HepG2 (cell line): ENCODE data around the gene PSMD1. TPM values are rescaled to one million over a fixed set of nuclear protein-coding genes. Genes with fewer than 3 reads are reported as not detected.

Experiments used
- AGO2 ChIP-seq: fragments of 200-400 bp; formaldehyde crosslinking; optimal IDR thresholded peaks from 2 replicates; pipeline ENCODE3; 2017; ENCODE audit warnings: mild to moderate bottlenecking, low read depth, low read length, moderate library complexity
- EEA1 ChIP-seq: sonication (generic); formaldehyde crosslinking; IDR thresholded peaks from 2 replicates; pipeline ENCODE4 v1.5.1; 2020; ENCODE audit warnings: mild to moderate bottlenecking, missing genetic modification reagents, borderline replicate concordance
- FOXA3 ChIP-seq: IDR thresholded peaks from 2 replicates; pipeline ENCODE4 v1.6.1; 2016; ENCODE audit warnings: missing genetic modification reagents, missing compliant biosample characterization
- GABPB1 ChIP-seq: IDR thresholded peaks from 2 replicates; pipeline ENCODE4 v1.6.1; 2016; ENCODE audit warnings: mild to moderate bottlenecking, missing genetic modification reagents, moderate library complexity, missing compliant biosample characterization
- IRX3 ChIP-seq: sonication (generic); formaldehyde crosslinking; IDR thresholded peaks from 2 replicates; pipeline ENCODE4 v1.8.1; 2023; ENCODE audit warnings: mild to moderate bottlenecking, low read depth, missing genetic modification reagents, borderline replicate concordance
- KLF16 ChIP-seq, 2 experiments: sonication (generic) in 1 of 2; formaldehyde crosslinking in 1 of 2; IDR thresholded peaks; 2 replicates each; pipeline versions ENCODE4 v1.6.1 to v1.8.0; 2016 to 2023; ENCODE audit warnings: missing genetic modification reagents in 2 of 2, missing compliant biosample characterization in 1 of 2
- NR2C2 ChIP-seq: sonication (generic); formaldehyde crosslinking; IDR thresholded peaks from 2 replicates; pipeline ENCODE4 v1.4.0; 2020; ENCODE audit warnings: missing genetic modification reagents, mild to moderate bottlenecking, moderate library complexity, borderline replicate concordance
- SMYD3 ChIP-seq: sonication (generic); formaldehyde crosslinking; IDR thresholded peaks from 2 replicates; pipeline ENCODE4 v1.8.1; 2023; ENCODE audit warnings: mild to moderate bottlenecking, missing genetic modification reagents
- SNRNP70 ChIP-seq: fragments of 200-400 bp; formaldehyde crosslinking; IDR thresholded peaks from 2 replicates; pipeline ENCODE4 v1.6.1; 2017; ENCODE audit warnings: mild to moderate bottlenecking, low read depth, low read length, moderate library complexity
- TOPORS ChIP-seq: sonication (generic); formaldehyde crosslinking; IDR thresholded peaks from 2 replicates; pipeline ENCODE4 v1.8.0; 2023; ENCODE audit warnings: mild to moderate bottlenecking, missing genetic modification reagents
- TP53 ChIP-seq: sonication (generic); formaldehyde crosslinking; conservative IDR thresholded peaks from 2 replicates; pipeline ENCODE4 v1.4.0; 2020; ENCODE audit warnings: missing genetic modification reagents
- ZC3H13 ChIP-seq: sonication (generic); formaldehyde crosslinking; IDR thresholded peaks from 2 replicates; pipeline ENCODE4 v1.8.1; 2023; ENCODE audit warnings: mild to moderate bottlenecking, missing genetic modification reagents, moderate library complexity
- ZIK1 ChIP-seq: sonication (generic); formaldehyde crosslinking; IDR thresholded peaks from 2 replicates; pipeline ENCODE4 v1.5.0; 2020; ENCODE audit warnings: mild to moderate bottlenecking, low read depth, missing genetic modification reagents, borderline replicate concordance
- ZNF224 ChIP-seq: sonication (generic); formaldehyde crosslinking; IDR thresholded peaks from 2 replicates; pipeline ENCODE4 v1.5.0; 2020; ENCODE audit warnings: mild to moderate bottlenecking, missing genetic modification reagents
- ZNF263 ChIP-seq: sonication (generic); formaldehyde crosslinking; IDR thresholded peaks from 2 replicates; pipeline ENCODE4 v1.4.0; 2020; ENCODE audit warnings: missing genetic modification reagents
- ZNF350 ChIP-seq: sonication (generic); formaldehyde crosslinking; IDR thresholded peaks from 2 replicates; pipeline ENCODE4 v1.4.0; 2020; ENCODE audit warnings: mild to moderate bottlenecking, low read depth, missing genetic modification reagents, borderline replicate concordance
- ZNF446 ChIP-seq: sonication (generic); formaldehyde crosslinking; IDR thresholded peaks from 2 replicates; pipeline ENCODE4 v1.5.0; 2020; ENCODE audit warnings: mild to moderate bottlenecking, missing genetic modification reagents
- ZNF672 ChIP-seq: sonication (generic); formaldehyde crosslinking; IDR thresholded peaks from 2 replicates; pipeline ENCODE4 v1.8.1; 2022; ENCODE audit warnings: missing genetic modification reagents
- polyA plus RNA-seq, 8 experiments: library from polyadenylated mRNA; depleted of rRNA in 3 of 8; stranded (reverse) in 7 of 8; unstranded in 1 of 8; fragments of >200 nt; fragmentation: Illumina TruSeq in 4 of 8; extraction: Trizol in 4 of 8; gene quantifications; 2 replicates each; pipeline versions ENCODE4 v1.2.1 to v1.2.3, GENCODE V29; 2011 to 2016; ENCODE audit warnings: low read depth in 4 of 8, missing spikeins in 1 of 8, mixed read lengths in 1 of 8; ENCODE audit not compliant: insufficient read depth in 1 of 8
- total RNA-seq, 5 experiments: library from RNA; depleted of rRNA; stranded (reverse); fragments of >200 nt; fragmentation: Illumina TruSeq; extraction: Trizol; gene quantifications; 2 replicates each; pipeline ENCODE4 v1.2.3, GENCODE V29; 2016; ENCODE audit warnings: low read depth in 1 of 5
- TF ChIP-seq, protein P1 (sequence below): sonication (generic); formaldehyde crosslinking; IDR thresholded peaks from 2 replicates; pipeline ENCODE4 v1.9.0; 2021; ENCODE audit warnings: missing genetic modification reagents, borderline replicate concordance
- TF ChIP-seq, protein P2 (sequence below): sonication (generic); formaldehyde crosslinking; IDR thresholded peaks from 2 replicates; pipeline ENCODE4 v1.4.0; 2020; ENCODE audit warnings: missing genetic modification reagents
- TF ChIP-seq, protein P3 (sequence below): sonication (generic); formaldehyde crosslinking; IDR thresholded peaks from 2 replicates; pipeline ENCODE4 v1.4.0; 2020; ENCODE audit warnings: mild to moderate bottlenecking, missing genetic modification reagents

PSMD1 gene
- total and polyA plus RNA-seq, 2 of the 13 experiments (the other 11 are each of a cell fraction or from before 2014, with no cell fraction given), result 136 to 191 TPM

DNA sequence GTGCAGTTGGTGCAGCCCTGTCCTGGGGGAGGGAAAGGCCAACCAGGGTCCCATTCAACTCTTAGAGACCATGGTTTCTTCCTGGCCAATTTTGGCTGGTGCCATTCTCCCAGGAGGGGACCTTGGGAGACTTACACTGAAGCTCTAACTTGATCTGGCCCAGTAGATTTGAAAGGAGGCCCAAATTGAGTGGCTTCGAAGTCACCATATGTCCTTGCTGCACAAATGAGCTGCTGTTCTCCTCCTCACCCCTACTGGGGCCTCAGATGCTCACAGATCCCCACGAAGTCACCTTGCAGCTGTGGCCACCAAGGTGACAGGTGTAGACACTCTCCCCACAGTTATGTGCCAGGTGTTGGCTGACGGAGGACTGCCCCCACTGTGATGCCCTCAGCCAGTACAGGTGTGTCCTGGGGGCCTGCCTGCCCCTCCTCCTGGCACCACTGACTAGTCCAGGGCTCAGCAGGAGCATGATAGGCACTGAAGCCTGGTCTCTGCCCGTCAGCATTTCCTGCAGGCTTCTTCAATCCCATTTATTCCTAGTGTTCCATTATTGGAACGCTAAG, 24.0 kb upstream of the PSMD1 start (continued):
- TF ChIP-seq, protein P1, sequence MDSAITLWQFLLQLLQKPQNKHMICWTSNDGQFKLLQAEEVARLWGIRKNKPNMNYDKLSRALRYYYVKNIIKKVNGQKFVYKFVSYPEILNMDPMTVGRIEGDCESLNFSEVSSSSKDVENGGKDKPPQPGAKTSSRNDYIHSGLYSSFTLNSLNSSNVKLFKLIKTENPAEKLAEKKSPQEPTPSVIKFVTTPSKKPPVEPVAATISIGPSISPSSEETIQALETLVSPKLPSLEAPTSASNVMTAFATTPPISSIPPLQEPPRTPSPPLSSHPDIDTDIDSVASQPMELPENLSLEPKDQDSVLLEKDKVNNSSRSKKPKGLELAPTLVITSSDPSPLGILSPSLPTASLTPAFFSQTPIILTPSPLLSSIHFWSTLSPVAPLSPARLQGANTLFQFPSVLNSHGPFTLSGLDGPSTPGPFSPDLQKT, result no peak
- TF ChIP-seq, protein P2, sequence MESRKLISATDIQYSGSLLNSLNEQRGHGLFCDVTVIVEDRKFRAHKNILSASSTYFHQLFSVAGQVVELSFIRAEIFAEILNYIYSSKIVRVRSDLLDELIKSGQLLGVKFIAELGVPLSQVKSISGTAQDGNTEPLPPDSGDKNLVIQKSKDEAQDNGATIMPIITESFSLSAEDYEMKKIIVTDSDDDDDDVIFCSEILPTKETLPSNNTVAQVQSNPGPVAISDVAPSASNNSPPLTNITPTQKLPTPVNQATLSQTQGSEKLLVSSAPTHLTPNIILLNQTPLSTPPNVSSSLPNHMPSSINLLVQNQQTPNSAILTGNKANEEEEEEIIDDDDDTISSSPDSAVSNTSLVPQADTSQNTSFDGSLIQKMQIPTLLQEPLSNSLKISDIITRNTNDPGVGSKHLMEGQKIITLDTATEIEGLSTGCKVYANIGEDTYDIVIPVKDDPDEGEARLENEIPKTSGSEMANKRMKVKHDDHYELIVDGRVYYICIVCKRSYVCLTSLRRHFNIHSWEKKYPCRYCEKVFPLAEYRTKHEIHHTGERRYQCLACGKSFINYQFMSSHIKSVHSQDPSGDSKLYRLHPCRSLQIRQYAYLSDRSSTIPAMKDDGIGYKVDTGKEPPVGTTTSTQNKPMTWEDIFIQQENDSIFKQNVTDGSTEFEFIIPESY (CRISPR knock-in tag), result no peak
- TF ChIP-seq ZNF224 (CRISPR knock-in tag) (no peak), SNRNP70 (no peak), ZNF350 (0 out of 2 replicates have a peak, but pooled peaks have one; percentile 5), TOPORS (CRISPR knock-in tag) (no peak), ZNF672 (CRISPR knock-in tag) (no peak), TP53 (CRISPR knock-in tag) (no peak), FOXA3 (no peak), ZIK1 (CRISPR knock-in tag) (0 out of 2 replicates have a peak, but pooled peaks have one; percentile 58), ZNF263 (CRISPR knock-in tag) (no peak), NR2C2 (CRISPR knock-in tag) (no peak), EEA1 (no peak), ZNF446 (CRISPR knock-in tag) (no peak), AGO2 (no peak), KLF16 (CRISPR knock-in tag; IDR thresholded peaks at IDR 0.05) (no peak), SMYD3 (CRISPR knock-in tag) (no peak), ZC3H13 (0 out of 2 replicates have a peak, but pooled peaks have one; percentile 54), IRX3 (0 out of 2 replicates have a peak, but pooled peaks have one; percentile 42), GABPB1 (CRISPR knock-in tag) (0 out of 2 replicates have a peak, but pooled peaks have one; percentile 6)
- TF ChIP-seq, protein P3, sequence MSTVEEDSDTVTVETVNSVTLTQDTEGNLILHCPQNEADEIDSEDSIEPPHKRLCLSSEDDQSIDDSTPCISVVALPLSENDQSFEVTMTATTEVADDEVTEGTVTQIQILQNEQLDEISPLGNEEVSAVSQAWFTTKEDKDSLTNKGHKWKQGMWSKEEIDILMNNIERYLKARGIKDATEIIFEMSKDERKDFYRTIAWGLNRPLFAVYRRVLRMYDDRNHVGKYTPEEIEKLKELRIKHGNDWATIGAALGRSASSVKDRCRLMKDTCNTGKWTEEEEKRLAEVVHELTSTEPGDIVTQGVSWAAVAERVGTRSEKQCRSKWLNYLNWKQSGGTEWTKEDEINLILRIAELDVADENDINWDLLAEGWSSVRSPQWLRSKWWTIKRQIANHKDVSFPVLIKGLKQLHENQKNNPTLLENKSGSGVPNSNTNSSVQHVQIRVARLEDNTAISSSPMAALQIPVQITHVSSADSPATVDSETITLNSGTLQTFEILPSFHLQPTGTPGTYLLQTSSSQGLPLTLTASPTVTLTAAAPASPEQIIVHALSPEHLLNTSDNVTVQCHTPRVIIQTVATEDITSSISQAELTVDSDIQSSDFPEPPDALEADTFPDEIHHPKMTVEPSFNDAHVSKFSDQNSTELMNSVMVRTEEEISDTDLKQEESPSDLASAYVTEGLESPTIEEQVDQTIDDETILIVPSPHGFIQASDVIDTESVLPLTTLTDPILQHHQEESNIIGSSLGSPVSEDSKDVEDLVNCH (CRISPR knock-in tag), result no peak
